ENCODE data around the gene CORIN. TPM values are rescaled to one million over a fixed set of nuclear protein-coding genes. Genes with fewer than 3 reads are reported as not detected.
"Not testable (repeated sequence)": the region's sequence is repeated elsewhere in the genome, so short reads cannot be mapped to it uniquely, and the experiment has no call there.

The CORIN gene
- polyA plus RNA-seq, 2 of the 4 experiments (the other 2 are of a cell fraction), result 0.03 TPM; not detected in 1

DNA sequence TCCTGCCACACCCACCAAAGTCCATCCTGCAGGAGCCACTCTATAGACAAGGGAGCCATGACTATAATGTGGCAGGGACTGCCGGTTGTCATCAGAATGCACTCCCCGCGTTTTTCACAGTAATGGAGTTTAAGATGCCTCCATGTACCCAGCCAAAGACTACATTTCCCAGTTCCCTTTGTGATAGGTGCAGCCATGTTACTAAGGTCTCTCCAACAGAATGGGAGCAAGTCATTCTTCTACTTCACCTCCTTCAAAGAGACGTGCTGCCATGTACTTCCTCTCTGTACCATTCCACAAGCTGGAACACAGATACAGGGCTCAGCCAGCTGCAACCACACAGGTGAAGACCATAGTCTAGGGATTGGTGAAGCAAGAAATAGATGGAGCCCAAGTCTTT lies 126.7 kb downstream of the CORIN start:
- Histone ChIP-seq H3K4me1 (0 out of 3 replicates have a peak, but pooled peaks cover 2% of the 10 kb centered on the region), H3K9me3 (no peaks in the 10 kb centered on the region), H3K4me3 (no peak overlapping the region), H3K27ac (no peak overlapping the region), H3K4me2 (no peak overlapping the region)
- CTCF ChIA-PET, result no interaction called here
- ATAC-seq (no peak; a peak in 1 of 6 replicates), DNase-seq (ENCODE audit: low read depth in 1 of 2, low spot score in 1 of 2) (no peak), FAIRE-seq (no peak)
- POLR2A ChIA-PET, result no interaction called here
- 63% methylated on average over 4 of the region's 4 CpGs for WGBS (ENCODE audit: missing lambda C conversion rate)
- no peak for TF ChIP-seq CEBPB (IDR thresholded peaks at IDR 0.05)
- TF ChIP-seq, protein P1, sequence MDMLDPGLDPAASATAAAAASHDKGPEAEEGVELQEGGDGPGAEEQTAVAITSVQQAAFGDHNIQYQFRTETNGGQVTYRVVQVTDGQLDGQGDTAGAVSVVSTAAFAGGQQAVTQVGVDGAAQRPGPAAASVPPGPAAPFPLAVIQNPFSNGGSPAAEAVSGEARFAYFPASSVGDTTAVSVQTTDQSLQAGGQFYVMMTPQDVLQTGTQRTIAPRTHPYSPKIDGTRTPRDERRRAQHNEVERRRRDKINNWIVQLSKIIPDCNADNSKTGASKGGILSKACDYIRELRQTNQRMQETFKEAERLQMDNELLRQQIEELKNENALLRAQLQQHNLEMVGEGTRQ (IDR thresholded peaks at IDR 0.05), result no peak
- TF ChIP-seq ESRRA (IDR thresholded peaks at IDR 0.05; ENCODE audit: borderline replicate concordance, low read length), result no peak
- TF ChIP-seq NFE2L2 (conservative IDR thresholded peaks at IDR 0.05; ENCODE audit: low read length), result no peak
- TF ChIP-seq FOXS1 (CRISPR knock-in tag; IDR thresholded peaks at IDR 0.05), result no peak
- no peak for TF ChIP-seq RFX5 (IDR thresholded peaks at IDR 0.05)
- TF ChIP-seq ZFP36 (IDR thresholded peaks at IDR 0.05; ENCODE audit: borderline replicate concordance, partially characterized antibody), result no peak
- TF ChIP-seq CHD2 (IDR thresholded peaks at IDR 0.05; ENCODE audit: low read length, partially characterized antibody), result no peak
- TF ChIP-seq KDM1A (IDR thresholded peaks at IDR 0.05; ENCODE audit: low read depth), result no peak
- TF ChIP-seq CHD4 (IDR thresholded peaks at IDR 0.05; ENCODE audit: borderline replicate concordance), result no peak
- TF ChIP-seq, protein P2, sequence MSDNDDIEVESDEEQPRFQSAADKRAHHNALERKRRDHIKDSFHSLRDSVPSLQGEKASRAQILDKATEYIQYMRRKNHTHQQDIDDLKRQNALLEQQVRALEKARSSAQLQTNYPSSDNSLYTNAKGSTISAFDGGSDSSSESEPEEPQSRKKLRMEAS (IDR thresholded peaks at IDR 0.05), result no peak

DNA sequence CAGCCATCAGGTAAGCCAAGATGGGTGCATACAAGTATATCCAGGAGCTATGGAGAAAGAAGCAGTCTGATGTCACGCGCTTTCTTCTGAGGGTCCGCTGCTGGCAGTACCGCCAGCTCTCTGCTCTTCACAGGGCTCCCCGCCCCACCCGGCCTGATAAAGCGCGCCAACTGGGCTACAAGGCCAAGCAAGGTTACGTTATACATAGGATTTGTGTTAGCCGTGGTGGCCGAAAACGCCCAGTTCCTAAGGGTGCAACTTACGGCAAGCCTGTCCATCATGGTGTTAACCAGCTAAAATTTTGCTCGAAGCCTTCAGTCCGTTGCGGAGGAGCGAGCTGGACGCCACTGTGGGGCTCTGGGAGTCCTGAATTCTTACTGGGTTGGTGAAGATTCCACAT lies 131.5 kb downstream of the CORIN start:
- H3K4me2 ChIP-seq; H3K27ac ChIP-seq; FAIRE-seq; H3K9me3 ChIP-seq; H3K4me3 ChIP-seq; DNase-seq (ENCODE audit: low read depth in 1 of 2, low spot score in 1 of 2); H3K4me1 ChIP-seq; ATAC-seq; POLR2A ChIA-PET: not testable (repeated sequence)
- WGBS (ENCODE audit: missing lambda C conversion rate), result 58% methylated on average over 8 of the region's 18 CpGs
- CTCF ChIA-PET, result interaction anchor here (1.0 to 2.4 kb wide), 6 partner anchors 31 to 379 kb away, joined by 3 to 13 read pairs (median 4); no protein-coding TSS in a partner anchor

DNA sequence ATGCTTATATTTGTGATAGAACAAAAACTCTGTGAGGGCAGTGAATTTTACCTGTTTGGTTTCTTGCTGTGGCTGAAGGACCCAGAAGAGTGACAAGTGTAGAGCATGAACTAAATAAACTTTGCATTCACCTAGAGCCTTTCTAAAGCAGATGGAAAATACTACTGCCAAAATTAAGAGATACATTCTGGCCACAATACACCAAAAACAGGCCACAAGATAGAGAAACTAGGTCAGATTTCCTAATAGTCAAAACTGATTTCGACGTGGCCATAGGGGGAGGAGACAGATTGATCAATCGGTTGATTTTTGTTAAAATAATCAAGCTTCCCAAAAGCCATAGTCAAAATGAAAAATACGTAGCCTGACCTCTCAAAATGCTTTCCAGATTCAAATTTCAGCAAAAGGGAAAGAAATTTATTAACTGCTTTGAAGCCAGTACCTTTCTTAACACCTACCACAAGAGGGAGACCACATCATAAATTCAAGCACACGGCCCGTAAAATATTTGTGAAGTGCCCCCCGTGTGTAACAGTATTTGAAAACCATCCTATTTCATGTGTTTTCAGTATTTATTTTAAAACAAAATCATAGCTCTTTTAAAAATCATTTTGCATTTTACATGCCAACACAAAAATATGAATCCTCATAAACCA lies 132.4 kb downstream of the CORIN start:
- ChIA-PET CTCF (interaction anchor here (0.9 to 2.4 kb wide), 7 partner anchors 32 to 380 kb away, joined by 3 to 13 read pairs (median 4); no protein-coding TSS in a partner anchor), POLR2A (no interaction called here)
- Histone ChIP-seq H3K4me3 (no peak overlapping the region), H3K27ac (no peak overlapping the region), H3K4me2 (no peak overlapping the region), H3K4me1 (no peaks in the 10 kb centered on the region), H3K9me3 (no peaks in the 10 kb centered on the region)
- ATAC-seq, result peak in 1 of 2 experiments; percentile 44; a peak in 1 of 6 replicates
- TF ChIP-seq, protein P3, sequence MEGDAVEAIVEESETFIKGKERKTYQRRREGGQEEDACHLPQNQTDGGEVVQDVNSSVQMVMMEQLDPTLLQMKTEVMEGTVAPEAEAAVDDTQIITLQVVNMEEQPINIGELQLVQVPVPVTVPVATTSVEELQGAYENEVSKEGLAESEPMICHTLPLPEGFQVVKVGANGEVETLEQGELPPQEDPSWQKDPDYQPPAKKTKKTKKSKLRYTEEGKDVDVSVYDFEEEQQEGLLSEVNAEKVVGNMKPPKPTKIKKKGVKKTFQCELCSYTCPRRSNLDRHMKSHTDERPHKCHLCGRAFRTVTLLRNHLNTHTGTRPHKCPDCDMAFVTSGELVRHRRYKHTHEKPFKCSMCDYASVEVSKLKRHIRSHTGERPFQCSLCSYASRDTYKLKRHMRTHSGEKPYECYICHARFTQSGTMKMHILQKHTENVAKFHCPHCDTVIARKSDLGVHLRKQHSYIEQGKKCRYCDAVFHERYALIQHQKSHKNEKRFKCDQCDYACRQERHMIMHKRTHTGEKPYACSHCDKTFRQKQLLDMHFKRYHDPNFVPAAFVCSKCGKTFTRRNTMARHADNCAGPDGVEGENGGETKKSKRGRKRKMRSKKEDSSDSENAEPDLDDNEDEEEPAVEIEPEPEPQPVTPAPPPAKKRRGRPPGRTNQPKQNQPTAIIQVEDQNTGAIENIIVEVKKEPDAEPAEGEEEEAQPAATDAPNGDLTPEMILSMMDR (IDR thresholded peaks at IDR 0.05), result peak; percentile 32; the same call in 1 of the 3 replicates
- TF ChIP-seq TFCP2L1 (CRISPR knock-in tag; IDR thresholded peaks at IDR 0.05) (no peak), RAD21 (conservative IDR thresholded peaks at IDR 0.05 in 1 of 2, IDR thresholded peaks at IDR 0.05 in 1 of 2) (peak; percentile 19 to 28; a peak in 2 of 5 replicates), SMC3 (IDR thresholded peaks at IDR 0.05) (peak; percentile 30; the same call in 1 of the 3 replicates)
- WGBS (ENCODE audit: missing lambda C conversion rate), result 19% methylated on average over 7 of the region's 7 CpGs
- peak in 1 of 2 experiments; percentile 21 for DNase-seq (ENCODE audit: low read depth in 1 of 2, low spot score in 1 of 2)
- FAIRE-seq, result no peak

DNA sequence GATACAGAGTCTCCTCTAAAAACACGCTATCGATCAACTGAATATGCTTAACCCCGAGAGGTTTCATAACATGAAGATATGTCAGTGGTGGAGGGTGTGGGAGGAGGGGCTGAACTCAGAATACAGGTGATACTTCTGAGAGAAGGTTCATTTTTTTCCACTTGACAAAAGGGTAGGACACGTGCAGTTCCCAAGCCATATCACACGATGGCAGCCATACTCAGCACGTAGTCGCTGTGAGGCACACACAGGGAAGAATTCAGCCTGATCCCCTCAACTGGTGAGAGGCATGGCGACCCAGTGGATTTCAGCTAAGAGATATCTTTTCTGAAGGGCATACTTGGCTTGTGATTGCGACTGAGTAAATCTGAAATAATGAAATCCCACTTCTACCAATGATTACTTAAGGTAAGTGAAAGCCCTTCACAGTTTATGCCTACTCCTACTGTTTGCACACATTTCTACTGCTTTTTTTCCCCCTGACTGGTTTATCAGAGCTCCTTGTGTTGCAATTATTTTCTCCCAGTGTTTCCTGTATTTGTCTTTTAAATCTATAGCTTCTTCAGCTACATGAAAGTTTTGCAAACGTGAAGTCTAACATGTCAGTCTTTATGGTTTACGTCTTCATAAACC lies 133.1 kb downstream of the CORIN start:
- no peak overlapping the region for H3K4me2 ChIP-seq
- FAIRE-seq (no peak), DNase-seq (ENCODE audit: low read depth in 1 of 2, low spot score in 1 of 2) (peak in 1 of 2 experiments; percentile 30), ATAC-seq (peak; percentile 87 to 91)
- WGBS (ENCODE audit: missing lambda C conversion rate), result 11% methylated on average over 11 of the region's 11 CpGs
- POLR2A ChIA-PET, result no interaction called here
- CTCF ChIA-PET, result interaction anchor here (0.9 to 2.4 kb wide), 7 partner anchors 17 to 381 kb away, joined by 3 to 13 read pairs (median 4); no protein-coding TSS in a partner anchor
- no peaks in the 10 kb centered on the region for H3K4me1 ChIP-seq
- no peak overlapping the region for H3K4me3 ChIP-seq
- no peak overlapping the region for H3K27ac ChIP-seq
- H3K9me3 ChIP-seq, result no peaks in the 10 kb centered on the region
- TF ChIP-seq, protein P3 (IDR thresholded peaks at IDR 0.05), result no peak; the same call in 2 of the 3 replicates
- TF ChIP-seq, protein P4, sequence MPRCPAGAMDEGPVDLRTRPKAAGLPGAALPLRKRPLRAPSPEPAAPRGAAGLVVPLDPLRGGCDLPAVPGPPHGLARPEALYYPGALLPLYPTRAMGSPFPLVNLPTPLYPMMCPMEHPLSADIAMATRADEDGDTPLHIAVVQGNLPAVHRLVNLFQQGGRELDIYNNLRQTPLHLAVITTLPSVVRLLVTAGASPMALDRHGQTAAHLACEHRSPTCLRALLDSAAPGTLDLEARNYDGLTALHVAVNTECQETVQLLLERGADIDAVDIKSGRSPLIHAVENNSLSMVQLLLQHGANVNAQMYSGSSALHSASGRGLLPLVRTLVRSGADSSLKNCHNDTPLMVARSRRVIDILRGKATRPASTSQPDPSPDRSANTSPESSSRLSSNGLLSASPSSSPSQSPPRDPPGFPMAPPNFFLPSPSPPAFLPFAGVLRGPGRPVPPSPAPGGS (IDR thresholded peaks at IDR 0.05), result no peak
- TF ChIP-seq CHD4 (IDR thresholded peaks at IDR 0.05; ENCODE audit: borderline replicate concordance), result no peak
- no peak for TF ChIP-seq EHF (CRISPR knock-in tag; IDR thresholded peaks at IDR 0.05)
- peak; percentile 26; the same call in 1 of the 3 replicates for TF ChIP-seq SMC3 (IDR thresholded peaks at IDR 0.05)
- peak in 1 of 2 experiments; percentile 42; a peak in 3 of 5 replicates for TF ChIP-seq RAD21 (conservative IDR thresholded peaks at IDR 0.05 in 1 of 2, IDR thresholded peaks at IDR 0.05 in 1 of 2)
- no peak for TF ChIP-seq ZFP36 (IDR thresholded peaks at IDR 0.05; ENCODE audit: borderline replicate concordance, partially characterized antibody)
- no peak for TF ChIP-seq RFX5 (IDR thresholded peaks at IDR 0.05)
- TF ChIP-seq, protein P5, sequence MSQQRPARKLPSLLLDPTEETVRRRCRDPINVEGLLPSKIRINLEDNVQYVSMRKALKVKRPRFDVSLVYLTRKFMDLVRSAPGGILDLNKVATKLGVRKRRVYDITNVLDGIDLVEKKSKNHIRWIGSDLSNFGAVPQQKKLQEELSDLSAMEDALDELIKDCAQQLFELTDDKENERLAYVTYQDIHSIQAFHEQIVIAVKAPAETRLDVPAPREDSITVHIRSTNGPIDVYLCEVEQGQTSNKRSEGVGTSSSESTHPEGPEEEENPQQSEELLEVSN (IDR thresholded peaks at IDR 0.05; ENCODE audit: borderline replicate concordance, low read depth), result no peak
- no peak for TF ChIP-seq PHF8 (IDR thresholded peaks at IDR 0.05; ENCODE audit: borderline replicate concordance, low read depth)
